Measurements from ENCODE around the gene SMYD5.

GRCh38 chr2:73176881-73177644 is 37.0 kb upstream of the SMYD5 start:
- TF ChIP-seq CTCF (IDR thresholded peaks at IDR 0.05), result peak; percentile 90 to 99 (median 98)
- TF ChIP-seq POLR2A (IDR thresholded peaks at IDR 0.05), result peak in 1 of 2 donors; percentile 22
